Tibial nerve (tissue), 3 donors: ENCODE measurements around the gene TIGIT.

Experiments used
- POLR2A ChIP-seq, 2 donors: fragments of 450-650 bp; IDR thresholded peaks; one replicate each; pipeline ENCODE4 v1.6.1; 2017; ENCODE audit warnings: antibody characterized with exemption in 2 of 2, mild to moderate bottlenecking in 2 of 2, moderate library complexity in 2 of 2
- TF ChIP-seq, protein P1 (sequence below), 5 experiments: fragments of 200-600 bp in 3 of 5; fragments of 450-650 bp in 2 of 5; sonication (generic) in 3 of 5; IDR thresholded peaks; one replicate each; pipeline ENCODE4 v1.5.1; 2016 to 2019; ENCODE audit warnings: antibody characterized with exemption in 5 of 5, mild to moderate bottlenecking in 3 of 5, moderate library complexity in 2 of 5

DNA sequence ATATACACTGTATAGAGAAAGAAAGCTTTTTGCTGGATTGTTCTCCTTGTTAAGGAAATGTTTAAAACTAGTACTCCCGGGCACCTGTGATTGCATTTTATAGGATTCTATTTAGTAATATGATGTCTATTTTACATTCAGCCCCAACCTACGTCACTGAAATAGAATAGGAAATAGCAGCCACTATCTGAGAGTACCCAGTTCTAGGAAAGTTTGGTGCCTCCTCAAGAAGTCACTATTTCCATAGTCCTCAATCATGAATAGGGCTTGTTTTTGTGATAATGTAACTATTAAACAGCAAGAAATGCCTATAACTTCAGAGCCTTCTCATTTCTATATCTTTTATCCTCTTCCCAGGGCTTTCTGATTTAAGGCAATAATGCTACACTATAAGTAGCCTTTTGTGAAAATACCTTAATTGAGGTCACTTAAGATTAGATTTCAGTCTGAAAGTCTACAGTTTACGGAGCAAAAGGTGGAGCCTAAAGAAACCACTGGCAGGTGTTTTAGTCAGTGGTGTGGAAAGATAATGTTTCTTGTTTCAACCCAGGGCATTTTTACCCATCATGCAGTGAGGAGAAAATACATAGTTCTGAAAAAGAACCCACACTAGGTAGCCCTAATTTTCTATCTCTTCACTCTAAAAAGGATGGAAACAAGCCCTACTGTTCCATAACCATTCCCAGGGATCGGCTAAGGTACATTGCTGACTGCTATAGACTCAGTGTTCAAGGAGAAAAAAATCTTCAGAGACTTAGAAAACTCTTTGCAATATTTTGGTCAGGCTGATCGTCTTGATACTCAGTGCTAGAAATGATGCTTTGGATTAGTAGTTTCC is 38.7 kb downstream of the TIGIT start:
- TF ChIP-seq, protein P1, sequence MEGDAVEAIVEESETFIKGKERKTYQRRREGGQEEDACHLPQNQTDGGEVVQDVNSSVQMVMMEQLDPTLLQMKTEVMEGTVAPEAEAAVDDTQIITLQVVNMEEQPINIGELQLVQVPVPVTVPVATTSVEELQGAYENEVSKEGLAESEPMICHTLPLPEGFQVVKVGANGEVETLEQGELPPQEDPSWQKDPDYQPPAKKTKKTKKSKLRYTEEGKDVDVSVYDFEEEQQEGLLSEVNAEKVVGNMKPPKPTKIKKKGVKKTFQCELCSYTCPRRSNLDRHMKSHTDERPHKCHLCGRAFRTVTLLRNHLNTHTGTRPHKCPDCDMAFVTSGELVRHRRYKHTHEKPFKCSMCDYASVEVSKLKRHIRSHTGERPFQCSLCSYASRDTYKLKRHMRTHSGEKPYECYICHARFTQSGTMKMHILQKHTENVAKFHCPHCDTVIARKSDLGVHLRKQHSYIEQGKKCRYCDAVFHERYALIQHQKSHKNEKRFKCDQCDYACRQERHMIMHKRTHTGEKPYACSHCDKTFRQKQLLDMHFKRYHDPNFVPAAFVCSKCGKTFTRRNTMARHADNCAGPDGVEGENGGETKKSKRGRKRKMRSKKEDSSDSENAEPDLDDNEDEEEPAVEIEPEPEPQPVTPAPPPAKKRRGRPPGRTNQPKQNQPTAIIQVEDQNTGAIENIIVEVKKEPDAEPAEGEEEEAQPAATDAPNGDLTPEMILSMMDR (IDR thresholded peaks at IDR 0.05), result no peak
- no peak for TF ChIP-seq POLR2A (IDR thresholded peaks at IDR 0.05)
